Measurements from ENCODE around the gene COBL. TPM values are rescaled to one million over a fixed set of nuclear protein-coding genes. Genes with fewer than 3 reads are reported as not detected.

Gene COBL
- total and polyA plus RNA-seq, 2 of the 8 experiments (the other 6 are each of a cell fraction or from before 2014, with no cell fraction given) = 13.8 to 40.4 TPM

DNA sequence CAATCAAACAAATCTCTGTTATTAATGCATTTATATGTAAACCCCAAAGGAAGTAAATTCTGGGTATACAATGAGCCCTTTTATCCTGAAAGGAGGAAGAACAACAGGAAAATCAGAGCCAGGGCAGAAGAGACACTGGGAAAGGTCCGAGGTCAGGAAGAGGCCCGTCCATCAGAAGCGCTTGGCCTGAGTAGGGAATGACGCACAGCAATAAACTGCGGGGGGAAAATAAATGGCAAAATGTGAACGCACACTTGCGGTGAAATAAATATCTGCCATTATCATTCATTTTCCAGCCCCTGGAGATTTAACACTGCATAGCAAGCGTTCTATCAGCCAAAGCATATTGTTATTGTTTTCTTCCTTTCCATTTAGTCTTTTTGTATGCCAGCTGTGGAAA is 243.4 kb downstream of the COBL start:
- Histone ChIP-seq H2BK20ac (ENCODE audit: low read length) (no peak overlapping the region), H3K23ac (ENCODE audit: insufficient read length) (no peak overlapping the region), H3K36me3 (ENCODE audit: control insufficient read depth in 2 of 4, insufficient read depth in 4 of 4, low read length in 3 of 4) (no peaks in the 10 kb centered on the region), H3K27ac (ENCODE audit: low read depth, low read length) (no peak overlapping the region), H3K9ac (replicated peaks in 1 of 4; ENCODE audit: extremely low read depth in 1 of 4, low read depth in 3 of 4, low read length in 3 of 4) (no peak overlapping the region), H2AFZ (ENCODE audit: low read length) (no peak overlapping the region), H3K9me3 (ENCODE audit: insufficient read depth in 2 of 2, low read depth in 1 of 2, low read length in 1 of 2) (no peaks in the 10 kb centered on the region), H3K4me1 (replicated peaks in 1 of 4; ENCODE audit: control insufficient read depth in 3 of 4, insufficient read depth in 4 of 4, low read length in 3 of 4) (peaks cover 0 to 7% (median 1%) of the 10 kb centered on the region in 4 experiments; a peak in 2 of 7 replicates), H2BK12ac (ENCODE audit: low read depth, low read length) (no peak overlapping the region), H4K20me1 (replicated peaks in 1 of 2; ENCODE audit: control insufficient read depth in 1 of 2, insufficient read depth in 2 of 2, low read length in 2 of 2) (no peaks in the 10 kb centered on the region), H2AK5ac (ENCODE audit: low read depth, low read length) (no peak overlapping the region), H3K18ac (ENCODE audit: extremely low read depth, low read length) (no peak overlapping the region), H3K4ac (replicated peaks; ENCODE audit: insufficient read length, low read depth, low read length) (no peak overlapping the region), H4K5ac (ENCODE audit: insufficient read length, low read depth, low read length) (no peak overlapping the region), H4K91ac (replicated peaks; ENCODE audit: insufficient read length, low read length) (no peak overlapping the region), H3K4me2 (ENCODE audit: insufficient read depth in 1 of 2, low read depth in 2 of 2, low read length in 2 of 2) (no peak overlapping the region), H2BK120ac (replicated peaks; ENCODE audit: low read depth, low read length) (no peak overlapping the region), H2BK15ac (ENCODE audit: low read length) (no peak overlapping the region), H2BK5ac (ENCODE audit: low read depth, low read length) (no peak overlapping the region), H3K79me2 (ENCODE audit: control insufficient read depth in 1 of 2, insufficient read depth in 2 of 2, low read length in 2 of 2) (no peaks in the 10 kb centered on the region), H3K79me1 (ENCODE audit: low read depth, low read length) (no peaks in the 10 kb centered on the region), H3K14ac (ENCODE audit: insufficient read length) (no peak overlapping the region), H3K4me3 (ENCODE audit: extremely low read depth in 1 of 4, insufficient read depth in 2 of 4, low read depth in 3 of 4, low read length in 4 of 4) (no peak overlapping the region), H3K27me3 (replicated peaks in 1 of 4; ENCODE audit: control insufficient read depth in 3 of 4, extremely low read depth in 1 of 4, insufficient read depth in 3 of 4, low read length in 3 of 4) (no peaks in the 10 kb centered on the region), H3K56ac (replicated peaks; ENCODE audit: insufficient read length, low read depth, low read length) (no peak overlapping the region), H3K23me2 (ENCODE audit: low read depth, low read length) (no peaks in the 10 kb centered on the region), H4K8ac (ENCODE audit: extremely low read depth, insufficient read depth, low read length) (no peak overlapping the region)
- 83% methylated on average over 8 of the region's 8 CpGs; no CpG with 5 or more reads in 1 of the 2 experiments for WGBS, 2 experiments (ENCODE audit: extremely low coverage in 1 of 2, insufficient coverage in 1 of 2, insufficient read length in 1 of 2, insufficient replicate concordance in 2 of 2, low coverage in 1 of 2, low lambda C conversion rate in 2 of 2, missing lambda C conversion rate in 1 of 2)
- DNase-seq (ENCODE audit: low read depth in 1 of 2, low spot score in 2 of 2) (no peak), FAIRE-seq (no peak)
- POLR2A ChIA-PET (ENCODE audit: partially characterized antibody) = interaction anchor here (1.0 kb wide), 1 partner anchor 10 kb away, joined by 3 read pairs; no protein-coding TSS in a partner anchor
- CTCF ChIA-PET (ENCODE audit: partially characterized antibody) = interaction anchor here (0.7 to 2.0 kb wide), 5 partner anchors 10 to 605 kb away, joined by 3 to 7 read pairs (median 5); no protein-coding TSS in a partner anchor
- TF ChIP-seq FOSL1 (IDR thresholded peaks at IDR 0.05; ENCODE audit: insufficient read depth, low read depth, low read length) (no peak), EP300 (IDR thresholded peaks at IDR 0.05; ENCODE audit: borderline replicate concordance in 1 of 2, low read depth in 2 of 2, low read length in 2 of 2) (no peak), EGR1 (IDR thresholded peaks at IDR 0.05; ENCODE audit: borderline replicate concordance, low read depth, low read length) (no peak)
